SK-N-SH (cell line): ENCODE data around the gene POC5.

Experiments used
- CTCF ChIP-seq: fragments of 200-600 bp; sonication (generic); IDR thresholded peaks from 2 replicates; pipeline ENCODE4 v1.6.1; 2017; ENCODE audit warnings: antibody characterized with exemption, mild to moderate bottlenecking, moderate library complexity
- EP300 ChIP-seq, 2 experiments: IDR thresholded peaks; 2 replicates each; pipeline versions ENCODE4 v1.4.0 to v1.6.1; 2012; ENCODE audit warnings: borderline replicate concordance in 1 of 2, low read depth in 1 of 2, low read length in 1 of 2
- EZH2phosphoT487 ChIP-seq: fragments of 200-600 bp; sonication (generic); IDR thresholded peaks from 2 replicates; pipeline ENCODE4 v1.6.1; 2017; ENCODE audit warnings: low read depth, mixed run types, mild to moderate bottlenecking, antibody characterized with exemption, moderate library complexity, borderline replicate concordance
- FOXM1 ChIP-seq: IDR thresholded peaks from 2 replicates; pipeline ENCODE4 v1.4.0; 2012; ENCODE audit warnings: low read depth, mild to moderate bottlenecking
- POLR2AphosphoS5 ChIP-seq: IDR thresholded peaks from 2 replicates; pipeline ENCODE4 v1.6.1; 2012; ENCODE audit warnings: low read depth, low read length
- RAD21 ChIP-seq: IDR thresholded peaks from 2 replicates; pipeline ENCODE4 v1.6.1; 2012; ENCODE audit warnings: mild to moderate bottlenecking, low read length
- RFX5 ChIP-seq: IDR thresholded peaks from 2 replicates; pipeline ENCODE4 v1.6.1; 2012; ENCODE audit warnings: mild to moderate bottlenecking, improper control_type of control experiment, low read length
- SIN3A ChIP-seq: IDR thresholded peaks from 2 replicates; pipeline ENCODE4 v1.6.1; 2012; ENCODE audit warnings: low read depth, mild to moderate bottlenecking, low read length, moderate library complexity, borderline replicate concordance
- TAF1 ChIP-seq: IDR thresholded peaks from 2 replicates; pipeline ENCODE4 v1.6.1; 2012; ENCODE audit warnings: low read depth, mild to moderate bottlenecking, low read length, moderate library complexity, borderline replicate concordance
- TCF12 ChIP-seq: IDR thresholded peaks from 2 replicates; pipeline ENCODE4 v1.4.0; 2012
- TF ChIP-seq, protein P1 (sequence below): IDR thresholded peaks from 2 replicates; pipeline ENCODE4 v1.4.0; 2012; ENCODE audit warnings: low read depth, borderline replicate concordance

- TF ChIP-seq EZH2phosphoT487 (no peak), SIN3A (no peak), FOXM1 (no peak), CTCF (no peak), RAD21 (no peak), POLR2AphosphoS5 (no peak), RFX5 (no peak), EP300 (IDR thresholded peaks at IDR 0.05; ENCODE audit: borderline replicate concordance in 1 of 2, low read depth in 1 of 2, low read length in 1 of 2) (no peak), TAF1 (no peak), TCF12 (no peak)
- TF ChIP-seq, protein P1, sequence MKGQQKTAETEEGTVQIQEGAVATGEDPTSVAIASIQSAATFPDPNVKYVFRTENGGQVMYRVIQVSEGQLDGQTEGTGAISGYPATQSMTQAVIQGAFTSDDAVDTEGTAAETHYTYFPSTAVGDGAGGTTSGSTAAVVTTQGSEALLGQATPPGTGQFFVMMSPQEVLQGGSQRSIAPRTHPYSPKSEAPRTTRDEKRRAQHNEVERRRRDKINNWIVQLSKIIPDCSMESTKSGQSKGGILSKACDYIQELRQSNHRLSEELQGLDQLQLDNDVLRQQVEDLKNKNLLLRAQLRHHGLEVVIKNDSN = no peak
These were observed 60.8 kb downstream of the POC5 start for GRCh38 chr5:75656311-75657003.
